NCI-H1436 treated with DMSO at 0.1 percent for 48 hours (cell line): Measurements from ENCODE around the gene MRPL19.

Experiments used
- DNase-seq: peaks from one replicate; lab custom pipeline; 2025; lab: John Stamatoyannopoulos, UW

MRPL19 gene

GRCh38 chr2:75736276-75736675, 89.7 kb downstream of the MRPL19 start:
- no peak for DNase-seq

- DNase-seq, result no peak
These were observed 91.4 kb downstream of the MRPL19 start for GRCh38 chr2:75737961-75738360.
